ENCODE measurements around the gene CAMK2G. TPM values are rescaled to one million over a fixed set of nuclear protein-coding genes. Genes with fewer than 3 reads are reported as not detected.
A peak's percentile ranks its signal among the peaks of the same experiment; 100 is the strongest.
"Not testable (repeated sequence)": the region's sequence is repeated elsewhere in the genome, so short reads cannot be mapped to it uniquely, and the experiment has no call there.

CAMK2G gene
- 25.5 and 25.7 TPM in 2 replicates for total RNA-seq
- long read RNA-seq, transcript CAMK2G-203 (21 exons, 3,818 nt): minor isoform, 6 of 54 reads
- long read RNA-seq, transcript CAMK2G-204 (19 exons, 3,563 nt): major isoform, 7 of 54 reads
- long read RNA-seq, partial matches to known transcripts: 6 of 54 reads
- long read RNA-seq, other reads (novel, unspliced or antisense): 35 of 54 reads

- DNase-seq (ENCODE audit: low read depth, low spot score): peak; percentile 50
- no peaks in the 10 kb centered on the region for H3K36me3 Mint-ChIP-seq (ENCODE audit: low read depth)
- peak within 1 kb of the TSS; percentile 57 for H3K27ac Mint-ChIP-seq (ENCODE audit: unreplicated experiment)
Observed at GRCh38 chr10:73874267-73875138, at the start of gene CAMK2G. Gene CAMK2G (minus strand): TSS chr10:73874555. CDS start chr10:73874461, 94 bp downstream.

GRCh38 chr10:73922864-73923133 lies 48.4 kb upstream of the CAMK2G start:
- Mint-ChIP-seq H3K27me3 (ENCODE audit: low read depth) (no peaks in the 10 kb centered on the region), H3K4me1 (peaks cover 32% of the 10 kb centered on the region), H3K36me3 (ENCODE audit: low read depth) (no peaks in the 10 kb centered on the region), H3K27ac (ENCODE audit: unreplicated experiment) (peak overlapping the region; percentile 85), H3K9me3 (no peaks in the 10 kb centered on the region), H3K4me3 (no peak overlapping the region)
- no peak for DNase-seq (ENCODE audit: low read depth, low spot score)
- no peak for TF ChIP-seq CTCF (conservative IDR thresholded peaks at IDR 0.05)

More at GRCh38 chr10:73874267-73875138, at the start of gene CAMK2G:
- H3K9me3 Mint-ChIP-seq: no peaks in the 10 kb centered on the region
- peaks cover 18% of the 10 kb centered on the region for H3K27me3 Mint-ChIP-seq (ENCODE audit: low read depth)
- peaks cover 24% of the 10 kb centered on the region for H3K4me1 Mint-ChIP-seq
- H3K4me3 Mint-ChIP-seq: peak within 1 kb of the TSS; percentile 90
- no peak for TF ChIP-seq CTCF (conservative IDR thresholded peaks at IDR 0.05)

DNA sequence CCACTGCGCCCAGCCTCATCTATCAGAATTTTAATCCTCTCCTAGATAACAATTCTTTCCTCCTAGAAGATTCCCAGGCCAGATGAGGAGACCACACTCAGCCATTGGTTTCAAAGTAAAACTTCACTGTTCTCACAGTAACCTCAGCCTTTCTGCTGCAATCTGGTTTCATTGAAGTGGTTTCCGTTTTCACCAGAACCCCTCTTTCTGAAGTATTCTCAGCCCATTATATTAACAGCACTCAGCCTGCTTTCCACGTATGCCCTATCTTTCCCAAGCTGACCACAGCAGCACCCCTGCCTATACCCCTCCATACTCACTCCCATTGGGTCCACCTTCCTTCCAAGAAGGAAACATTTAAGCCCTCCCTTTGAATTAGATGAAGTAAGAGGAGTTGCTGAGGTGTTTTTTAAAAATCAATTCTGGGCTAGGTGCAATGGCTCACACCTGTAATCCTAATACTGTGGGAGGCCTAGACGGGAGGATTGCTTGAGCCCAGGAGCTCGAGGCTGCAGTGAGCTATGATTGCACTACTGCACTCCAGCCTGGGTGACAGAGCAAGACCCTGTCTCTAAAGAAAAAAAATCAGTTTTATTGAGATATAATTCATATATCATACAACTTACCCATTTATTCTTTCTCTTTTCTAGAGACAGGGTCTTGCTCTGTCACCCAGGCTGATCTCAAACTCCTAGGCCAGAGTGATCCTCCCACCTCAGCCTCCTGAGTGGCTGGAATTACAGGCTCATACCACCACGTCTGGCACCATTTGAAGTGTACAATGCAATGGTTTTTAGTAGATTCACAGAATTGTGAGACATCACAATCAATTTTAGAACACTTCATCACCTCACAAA lies 47.9 kb upstream of the CAMK2G start:
- Mint-ChIP-seq H3K4me1 (peaks cover 38% of the 10 kb centered on the region), H3K9me3 (no peaks in the 10 kb centered on the region), H3K27ac (ENCODE audit: unreplicated experiment) (peak overlapping the region; percentile 85), H3K4me3 (no peak overlapping the region), H3K27me3 (ENCODE audit: low read depth) (no peaks in the 10 kb centered on the region), H3K36me3 (ENCODE audit: low read depth) (no peaks in the 10 kb centered on the region)
- no peak for TF ChIP-seq CTCF (conservative IDR thresholded peaks at IDR 0.05)
- DNase-seq (ENCODE audit: low read depth, low spot score): no peak

DNA sequence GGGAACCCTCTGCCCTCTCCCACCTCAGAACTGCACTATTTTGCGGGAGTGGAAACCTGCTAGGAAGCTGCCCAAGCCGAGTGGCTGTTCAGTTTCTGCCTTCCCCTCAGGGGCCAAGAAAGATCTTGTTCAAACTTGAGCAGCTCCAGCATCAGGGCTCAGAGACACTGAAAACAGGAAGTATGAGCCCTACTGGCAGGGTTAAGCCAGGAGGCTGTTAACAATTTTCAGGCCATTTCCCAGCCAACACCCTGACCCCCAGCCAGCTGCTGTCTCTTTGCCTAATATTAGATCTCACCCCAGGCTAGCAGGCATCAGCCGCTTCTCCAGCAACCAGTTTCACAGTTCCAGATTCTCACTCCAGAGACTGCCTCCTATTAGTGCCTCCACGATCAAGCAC lies 45.7 kb upstream of the CAMK2G start:
- no peaks in the 10 kb centered on the region for H3K9me3 Mint-ChIP-seq
- H3K4me1 Mint-ChIP-seq: peaks cover 54% of the 10 kb centered on the region
- TF ChIP-seq CTCF (conservative IDR thresholded peaks at IDR 0.05): peak; percentile 18
- no peaks in the 10 kb centered on the region for H3K27me3 Mint-ChIP-seq (ENCODE audit: low read depth)
- no peak for DNase-seq (ENCODE audit: low read depth, low spot score)
- H3K27ac Mint-ChIP-seq (ENCODE audit: unreplicated experiment): peak overlapping the region; percentile 89
- H3K36me3 Mint-ChIP-seq (ENCODE audit: low read depth): no peaks in the 10 kb centered on the region
- peak overlapping the region; percentile 45 for H3K4me3 Mint-ChIP-seq

GRCh38 chr10:73919481-73919880 lies 45.1 kb upstream of the CAMK2G start:
- Mint-ChIP-seq H3K4me1 (peaks cover 49% of the 10 kb centered on the region), H3K27ac (ENCODE audit: unreplicated experiment) (peak overlapping the region; percentile 89)
- DNase-seq (ENCODE audit: low read depth, low spot score); H3K9me3 Mint-ChIP-seq; H3K27me3 Mint-ChIP-seq (ENCODE audit: low read depth); H3K36me3 Mint-ChIP-seq (ENCODE audit: low read depth); H3K4me3 Mint-ChIP-seq: not testable (repeated sequence)
